Thyroid gland (tissue), 4 donors: ENCODE results near the gene CREB5. TPM values are rescaled to one million over a fixed set of nuclear protein-coding genes. Genes with fewer than 3 reads are reported as not detected.

Experiments
- DNase-seq, 2 donors: peaks; one replicate each; pipeline ENCODE4 v3.0.0-alpha.2; 2019
- H3K27ac ChIP-seq, 3 donors: fragments of 200-600 bp; sonication (generic); 1 replicate in 2 of 3; 2 replicates in 1 of 3; pipeline ENCODE4 v1.5.1; 2016 to 2019; ENCODE audit warnings: mild to moderate bottlenecking in 1 of 3, moderate library complexity in 1 of 3
- H3K27me3 ChIP-seq: fragments of 200-600 bp; sonication (generic); one replicate; pipeline ENCODE4 v1.5.1; 2019
- H3K36me3 ChIP-seq, 2 donors: fragments of 200-600 bp; sonication (generic); one replicate each; pipeline ENCODE4 v1.5.1; 2016 to 2019
- H3K4me1 ChIP-seq, 2 donors: fragments of 200-600 bp; sonication (generic); one replicate each; pipeline ENCODE4 v1.5.1; 2017 to 2019
- H3K4me3 ChIP-seq, 3 donors: fragments of 200-600 bp; sonication (generic); replicated peaks in 1 of 3; 1 replicate in 2 of 3; 2 replicates in 1 of 3; pipeline ENCODE4 v1.5.1; 2016; ENCODE audit warnings: mild to moderate bottlenecking in 1 of 3
- H3K9me3 ChIP-seq: fragments of 200-600 bp; sonication (generic); one replicate; pipeline ENCODE4 v1.5.1; 2017
- POLR2A ChIP-seq, 2 donors: fragments of 450-650 bp; IDR thresholded peaks; one replicate each; pipeline ENCODE4 v1.6.1; 2017; ENCODE audit warnings: antibody characterized with exemption in 2 of 2, mild to moderate bottlenecking in 2 of 2, moderate library complexity in 1 of 2
- WGBS, 2 donors: methylation state at CpG; one replicate each; pipeline ENCODE4 v1.1.5; 2017; 5-methylcytosine and 5-hydroxymethylcytosine counted together
- intact Hi-C: fragments of 100-400 bp; cut with DNase I; formaldehyde crosslinking; loops from one replicate; pipeline ENCODE4 v1.15.1; 2023
- total RNA-seq, 4 donors: library from RNA; depleted of rRNA; stranded (reverse); fragments of >200 nt; gene quantifications; one replicate each; pipeline ENCODE4 v1.2.3, GENCODE V29; 2016
- TF ChIP-seq, protein P1 (sequence below), 6 experiments: fragments of 200-600 bp in 3 of 6; fragments of 450-650 bp in 3 of 6; sonication (generic) in 3 of 6; IDR thresholded peaks; one replicate each; pipeline ENCODE4 v1.5.1; 2016 to 2019; ENCODE audit warnings: antibody characterized with exemption in 6 of 6, mild to moderate bottlenecking in 2 of 6, inconsistent platforms in 1 of 6, moderate library complexity in 1 of 6

CREB5 gene
- total RNA-seq, 4 donors from 2014 or later: 2.5 to 13.6 (median 6.5) TPM

DNA sequence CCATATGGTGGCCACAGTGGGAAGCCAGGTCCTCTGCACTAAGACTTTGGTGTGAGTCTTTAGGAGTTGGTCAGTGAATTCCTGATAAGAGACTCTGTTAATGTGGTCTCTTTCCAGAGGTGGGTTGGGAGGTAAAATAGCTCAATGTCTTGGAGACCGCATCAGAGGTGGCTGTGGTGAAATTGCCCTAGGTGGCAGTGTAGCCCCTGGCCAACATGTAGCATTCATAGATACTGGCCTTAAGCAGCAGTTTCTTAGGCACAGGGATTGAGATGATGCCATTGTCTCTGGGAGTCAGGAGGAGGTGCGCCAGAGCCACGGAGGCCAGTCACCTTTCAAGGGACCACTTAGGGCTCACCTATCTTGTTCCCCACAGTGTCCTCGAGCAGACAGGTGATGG is 202.8 kb downstream of the CREB5 start:
- WGBS, 2 donors: 81 to 88% methylated on average over 1 to 4 of the region's 4 CpGs
- no peaks in the 10 kb centered on the region for H3K9me3 ChIP-seq
- no peaks in the 10 kb centered on the region for H3K36me3 ChIP-seq
- H3K4me1 ChIP-seq: peaks cover 0 to under 1% of the 10 kb centered on the region in 2 donors
- no peak for TF ChIP-seq POLR2A (IDR thresholded peaks at IDR 0.05)
- TF ChIP-seq, protein P1, sequence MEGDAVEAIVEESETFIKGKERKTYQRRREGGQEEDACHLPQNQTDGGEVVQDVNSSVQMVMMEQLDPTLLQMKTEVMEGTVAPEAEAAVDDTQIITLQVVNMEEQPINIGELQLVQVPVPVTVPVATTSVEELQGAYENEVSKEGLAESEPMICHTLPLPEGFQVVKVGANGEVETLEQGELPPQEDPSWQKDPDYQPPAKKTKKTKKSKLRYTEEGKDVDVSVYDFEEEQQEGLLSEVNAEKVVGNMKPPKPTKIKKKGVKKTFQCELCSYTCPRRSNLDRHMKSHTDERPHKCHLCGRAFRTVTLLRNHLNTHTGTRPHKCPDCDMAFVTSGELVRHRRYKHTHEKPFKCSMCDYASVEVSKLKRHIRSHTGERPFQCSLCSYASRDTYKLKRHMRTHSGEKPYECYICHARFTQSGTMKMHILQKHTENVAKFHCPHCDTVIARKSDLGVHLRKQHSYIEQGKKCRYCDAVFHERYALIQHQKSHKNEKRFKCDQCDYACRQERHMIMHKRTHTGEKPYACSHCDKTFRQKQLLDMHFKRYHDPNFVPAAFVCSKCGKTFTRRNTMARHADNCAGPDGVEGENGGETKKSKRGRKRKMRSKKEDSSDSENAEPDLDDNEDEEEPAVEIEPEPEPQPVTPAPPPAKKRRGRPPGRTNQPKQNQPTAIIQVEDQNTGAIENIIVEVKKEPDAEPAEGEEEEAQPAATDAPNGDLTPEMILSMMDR (IDR thresholded peaks at IDR 0.05): peak in 1 of 6 experiments; percentile 19
- no peak overlapping the region for H3K27ac ChIP-seq
- no peaks in the 10 kb centered on the region for H3K27me3 ChIP-seq
- intact Hi-C loops: no loop called here
- DNase-seq: no peak
- no peak overlapping the region for H3K4me3 ChIP-seq

- no peaks in the 10 kb centered on the region for H3K27me3 ChIP-seq
- TF ChIP-seq, protein P1 (IDR thresholded peaks at IDR 0.05): no peak
- no peak for TF ChIP-seq POLR2A (IDR thresholded peaks at IDR 0.05)
- intact Hi-C loops: no loop called here
Observed at GRCh38 chr7:28617308-28617880, 205.1 kb downstream of the CREB5 start.

DNA sequence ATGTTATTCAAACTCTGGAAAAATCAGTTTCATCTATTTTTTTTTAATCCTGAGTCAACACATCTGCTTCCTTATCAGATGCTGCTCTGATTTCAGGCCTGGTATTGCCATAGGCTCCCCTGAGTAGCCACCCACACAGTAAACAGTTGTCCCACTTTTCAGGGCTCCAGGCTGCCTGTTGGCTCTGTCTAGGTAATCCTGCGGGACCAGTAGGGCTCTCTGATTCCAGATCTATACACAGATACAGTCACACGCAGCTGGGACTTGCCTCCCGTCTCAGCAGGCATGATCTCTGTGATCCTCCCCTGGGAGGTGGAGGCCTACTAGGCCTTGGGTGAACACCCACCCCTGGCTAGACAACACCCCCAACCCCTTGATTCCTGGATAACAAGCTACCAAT is 206.1 kb downstream of the CREB5 start:
- TF ChIP-seq POLR2A (IDR thresholded peaks at IDR 0.05): no peak
- TF ChIP-seq, protein P1 (IDR thresholded peaks at IDR 0.05): no peak
- no peaks in the 10 kb centered on the region for H3K4me1 ChIP-seq
- H3K9me3 ChIP-seq: no peaks in the 10 kb centered on the region
- H3K36me3 ChIP-seq: no peaks in the 10 kb centered on the region
- no peak for DNase-seq
- no peak overlapping the region for H3K27ac ChIP-seq
- WGBS, 2 donors: 83 to 92% methylated on average over 3 of the region's 3 CpGs
- H3K27me3 ChIP-seq: no peaks in the 10 kb centered on the region
- H3K4me3 ChIP-seq: no peak overlapping the region
- intact Hi-C loops: no loop called here

More at GRCh38 chr7:28617308-28617880, 205.1 kb downstream of the CREB5 start:
- no peak for DNase-seq
- Histone ChIP-seq H3K9me3 (no peaks in the 10 kb centered on the region), H3K4me3 (no peak overlapping the region), H3K36me3 (no peaks in the 10 kb centered on the region), H3K27ac (no peak overlapping the region), H3K4me1 (no peaks in the 10 kb centered on the region)
- WGBS, 2 donors: 95 to 98% methylated on average over 2 of the region's 2 CpGs

- no peak for DNase-seq
- no peaks in the 10 kb centered on the region for H3K27me3 ChIP-seq
- no peak overlapping the region for H3K4me3 ChIP-seq
- H3K27ac ChIP-seq: no peak overlapping the region
- TF ChIP-seq POLR2A (IDR thresholded peaks at IDR 0.05): no peak
- TF ChIP-seq, protein P1 (IDR thresholded peaks at IDR 0.05): no peak
- H3K4me1 ChIP-seq: no peaks in the 10 kb centered on the region
- no peaks in the 10 kb centered on the region for H3K36me3 ChIP-seq
- no peaks in the 10 kb centered on the region for H3K9me3 ChIP-seq
- intact Hi-C loops: no loop called here
- WGBS, 2 donors: 98 to 99% methylated on average over 3 of the region's 3 CpGs
Observed at GRCh38 chr7:28619256-28619655, 206.9 kb downstream of the CREB5 start.

- intact Hi-C loops: loop anchor here (10.0 kb wide), 1 partner anchor 237 kb away; no protein-coding TSS in a partner anchor
- H3K27me3 ChIP-seq: no peaks in the 10 kb centered on the region
- 75 to 81% methylated on average over 6 of the region's 6 CpGs for WGBS, 2 donors
- DNase-seq: no peak
- TF ChIP-seq POLR2A (IDR thresholded peaks at IDR 0.05): no peak
- TF ChIP-seq, protein P1 (IDR thresholded peaks at IDR 0.05): no peak
- no peak overlapping the region for H3K27ac ChIP-seq
- no peak overlapping the region for H3K4me3 ChIP-seq
- peaks cover 0 to under 1% of the 10 kb centered on the region in 2 donors for H3K4me1 ChIP-seq
- H3K36me3 ChIP-seq: no peaks in the 10 kb centered on the region
- no peaks in the 10 kb centered on the region for H3K9me3 ChIP-seq
Observed at GRCh38 chr7:28621369-28621841, 209.1 kb downstream of the CREB5 start.
